SK-N-SH (cell line): ENCODE measurements around the gene GRIK3.

Experiments
- CTCF ChIP-seq: fragments of 200-600 bp; sonication (generic); IDR thresholded peaks from 2 replicates; pipeline ENCODE4 v1.6.1; 2017; ENCODE audit warnings: antibody characterized with exemption, mild to moderate bottlenecking, moderate library complexity
- EP300 ChIP-seq, 2 experiments: IDR thresholded peaks; 2 replicates each; pipeline versions ENCODE4 v1.4.0 to v1.6.1; 2012; ENCODE audit warnings: borderline replicate concordance in 1 of 2, low read depth in 1 of 2, low read length in 1 of 2
- EZH2phosphoT487 ChIP-seq: fragments of 200-600 bp; sonication (generic); IDR thresholded peaks from 2 replicates; pipeline ENCODE4 v1.6.1; 2017; ENCODE audit warnings: low read depth, mixed run types, mild to moderate bottlenecking, antibody characterized with exemption, moderate library complexity, borderline replicate concordance
- FOXM1 ChIP-seq: IDR thresholded peaks from 2 replicates; pipeline ENCODE4 v1.4.0; 2012; ENCODE audit warnings: low read depth, mild to moderate bottlenecking
- POLR2AphosphoS5 ChIP-seq: IDR thresholded peaks from 2 replicates; pipeline ENCODE4 v1.6.1; 2012; ENCODE audit warnings: low read depth, low read length
- USF1 ChIP-seq: IDR thresholded peaks from 2 replicates; pipeline ENCODE4 v1.4.0; 2012; ENCODE audit warnings: low read depth, borderline replicate concordance

GRCh38 chr1:36884029-36884701 lies 150.2 kb downstream of the GRIK3 start:
- TF ChIP-seq EZH2phosphoT487 (no peak), POLR2AphosphoS5 (no peak), CTCF (no peak), USF1 (no peak), FOXM1 (no peak), EP300 (IDR thresholded peaks at IDR 0.05; ENCODE audit: borderline replicate concordance in 1 of 2, low read depth in 1 of 2, low read length in 1 of 2) (no peak)
